ENCODE results near the gene ZFYVE21.
A peak's percentile ranks its signal among the peaks of the same experiment; 100 is the strongest.

DNA sequence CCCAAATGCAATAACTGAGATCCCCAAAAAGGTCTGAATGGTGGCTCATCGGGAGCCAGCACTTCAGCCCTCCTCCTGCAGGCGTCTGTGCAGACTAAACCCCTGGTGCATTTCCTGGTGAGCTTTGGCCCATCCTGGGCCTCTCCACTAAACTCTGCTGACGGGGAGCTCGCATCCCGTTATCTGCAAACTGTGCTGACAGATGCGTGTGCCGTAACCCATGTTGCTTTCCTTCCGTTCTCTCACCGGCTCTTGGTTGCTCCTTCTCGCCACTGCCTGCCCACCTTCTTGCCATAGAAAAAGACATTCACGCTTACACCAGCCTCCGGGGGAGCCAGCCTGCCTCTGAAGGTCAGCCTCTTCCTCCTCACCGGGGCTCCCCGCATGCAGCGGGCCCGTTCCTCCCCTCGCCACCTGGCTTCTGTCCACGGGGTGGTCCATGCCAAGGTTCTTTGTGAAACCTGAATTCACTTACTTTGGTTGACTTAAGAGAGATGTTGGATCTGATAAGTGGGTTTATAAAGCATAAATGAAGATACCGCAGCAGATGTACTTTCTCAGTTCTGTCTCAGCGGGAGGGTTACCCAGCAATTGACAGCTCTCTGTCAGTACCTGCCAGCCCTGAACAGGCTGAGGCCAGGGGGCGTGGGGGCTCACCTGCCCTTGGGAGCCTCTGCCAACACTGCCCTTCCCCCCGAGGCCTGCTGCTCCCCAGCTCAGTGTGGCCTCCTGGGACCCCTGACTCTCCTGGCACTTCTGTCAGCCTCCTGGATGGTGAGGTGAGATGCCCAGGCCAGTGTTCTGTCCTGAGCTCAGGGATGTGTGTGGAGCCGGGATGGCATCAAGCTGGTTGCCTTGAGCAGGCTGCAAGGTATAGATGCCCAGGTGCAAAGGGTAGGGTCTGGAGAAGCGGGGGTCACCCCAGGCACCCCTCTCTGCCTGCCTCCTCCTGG lies 14.2 kb downstream of the ZFYVE21 start:
- TF ChIP-seq CTCF (IDR thresholded peaks at IDR 0.05): peak in 2 of 6 experiments; percentile 19 to 42
- no peak for TF ChIP-seq POLR2A (IDR thresholded peaks at IDR 0.05)
